Epidermal melanocyte (primary cell): Measurements from ENCODE around the gene IQSEC1.

Source experiments
- DNase-seq: peaks from one replicate; pipeline ENCODE4 v3.0.0; 2011; ENCODE audit warnings: low spot score; ENCODE audit not compliant: insufficient read length

Gene IQSEC1

DNA sequence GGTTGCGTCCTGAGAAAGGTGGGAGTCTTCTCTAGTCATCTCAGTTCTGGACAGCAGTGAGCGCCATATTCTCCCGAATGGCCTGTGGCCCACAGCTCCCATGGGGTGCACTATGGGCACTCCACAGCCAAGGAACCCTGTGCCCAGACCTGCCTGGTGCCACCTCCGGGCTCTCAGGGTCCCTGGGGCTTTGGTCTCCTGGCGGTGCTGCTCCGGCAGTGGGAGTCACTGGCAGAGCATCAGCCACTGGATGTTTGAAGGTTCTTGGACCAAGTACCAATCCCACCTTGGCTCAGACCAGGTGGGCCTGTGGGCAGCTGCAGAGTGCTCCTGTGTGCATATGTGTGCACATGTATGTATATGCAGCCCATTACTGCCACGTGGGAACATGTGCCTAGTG, 163.5 kb downstream of the IQSEC1 start:
- no peak for DNase-seq

GRCh38 chr3:12908859-12909258, 164.4 kb downstream of the IQSEC1 start:
- no peak for DNase-seq

DNA sequence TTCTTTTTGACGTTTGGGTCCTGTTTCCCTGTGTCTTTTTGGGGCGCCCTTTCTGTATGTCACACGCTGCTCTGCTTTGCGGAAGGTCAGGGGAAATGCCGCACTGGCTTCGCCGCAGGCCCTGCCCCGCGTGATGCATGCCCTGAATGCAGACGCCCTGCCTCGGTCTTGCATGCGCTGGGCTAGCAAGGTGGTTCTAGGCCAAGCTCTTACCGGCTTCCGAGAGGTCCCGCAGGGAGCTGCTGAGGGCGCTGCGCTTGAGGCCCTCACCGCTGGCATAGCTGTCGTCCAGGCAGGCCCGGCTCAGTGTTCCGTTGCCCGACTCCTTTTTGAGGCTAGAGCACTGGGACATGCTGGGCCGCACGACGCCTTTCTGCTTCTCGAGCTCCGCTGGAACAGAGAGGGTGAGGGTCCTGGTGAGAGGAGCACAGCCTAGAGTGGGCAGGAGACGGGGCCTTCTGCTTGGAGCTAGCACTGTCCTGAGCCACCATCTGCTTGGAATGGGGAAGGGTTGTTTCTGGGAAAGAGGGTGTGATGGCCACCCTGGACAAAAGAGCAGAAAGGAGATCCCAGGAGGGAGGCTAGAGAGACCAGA, 165.0 kb downstream of the IQSEC1 start:
- no peak for DNase-seq

DNA sequence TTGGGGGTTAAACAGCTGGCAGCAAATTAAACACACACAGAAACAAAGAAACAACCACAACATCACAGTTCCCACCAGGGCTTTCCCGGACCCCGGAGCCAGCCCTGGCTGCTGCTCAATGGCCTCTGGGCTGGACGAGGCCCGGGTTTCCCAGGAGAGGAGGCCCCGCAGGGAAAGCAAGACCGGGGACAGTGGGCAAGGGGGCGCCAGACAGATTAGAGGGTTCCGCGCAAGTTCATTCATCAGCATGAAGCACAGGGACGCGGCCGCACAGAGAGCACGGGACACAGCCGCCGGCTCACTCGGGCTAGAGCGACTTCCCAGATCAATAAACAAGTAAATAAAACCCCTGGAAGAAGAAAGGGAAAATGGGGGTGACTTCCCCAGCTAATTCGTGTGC, 165.5 kb downstream of the IQSEC1 start:
- DNase-seq: no peak

DNA sequence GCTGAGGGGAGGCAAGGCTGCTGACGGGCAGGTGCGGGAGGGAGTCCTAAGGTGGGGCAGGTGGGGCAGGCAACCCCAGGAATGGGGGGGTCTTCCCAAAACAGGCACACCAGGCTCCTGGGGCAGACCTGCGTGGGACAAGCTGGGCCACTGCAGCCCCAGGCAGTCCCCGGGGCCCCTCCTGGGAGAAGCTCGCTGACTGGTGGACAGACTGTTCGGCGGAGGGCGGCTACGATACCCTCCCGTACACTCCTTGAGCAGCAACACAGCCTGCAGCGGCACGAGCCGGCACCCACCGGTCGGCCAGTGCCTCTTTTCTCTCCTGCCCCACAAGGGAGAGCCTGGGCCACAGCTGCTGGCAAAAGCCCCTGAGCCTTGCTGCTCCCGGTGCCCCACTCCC, 165.9 kb downstream of the IQSEC1 start:
- DNase-seq: no peak

GRCh38 chr3:12906916-12907290, 166.3 kb downstream of the IQSEC1 start:
- DNase-seq: no peak

- no peak for DNase-seq
These were observed 166.9 kb downstream of the IQSEC1 start for GRCh38 chr3:12906141-12906915.

- DNase-seq: no peak
These were observed 167.7 kb downstream of the IQSEC1 start for GRCh38 chr3:12905316-12906071.

DNA sequence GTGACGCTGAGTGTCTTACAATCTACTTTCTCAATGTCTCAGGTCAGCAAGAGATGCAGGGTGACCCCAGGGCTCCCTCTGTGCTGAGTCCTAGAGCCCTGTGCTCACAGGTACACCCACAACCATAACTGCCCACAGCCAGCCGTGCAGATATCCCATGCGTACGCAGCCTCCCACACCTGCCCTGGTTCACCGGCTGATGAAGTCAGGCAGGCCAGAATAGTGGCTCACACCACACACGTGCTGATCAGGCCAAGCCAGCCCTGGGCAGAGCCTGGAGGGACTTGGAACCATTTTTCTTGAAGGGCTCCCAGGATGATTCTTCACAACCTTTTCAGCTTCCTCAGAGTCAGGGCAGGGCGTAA, 168.3 kb downstream of the IQSEC1 start:
- DNase-seq: no peak

- no peak for DNase-seq
These were observed 169.3 kb downstream of the IQSEC1 start for GRCh38 chr3:12903881-12904280.

- DNase-seq: no peak
These were observed 170.0 kb downstream of the IQSEC1 start for GRCh38 chr3:12903000-12903800.

- DNase-seq: no peak
These were observed 170.8 kb downstream of the IQSEC1 start for GRCh38 chr3:12902181-12902999.

GRCh38 chr3:12901623-12902045, 171.6 kb downstream of the IQSEC1 start:
- no peak for DNase-seq

- no peak for DNase-seq
These were observed 172.3 kb downstream of the IQSEC1 start for GRCh38 chr3:12900885-12901411.

DNA sequence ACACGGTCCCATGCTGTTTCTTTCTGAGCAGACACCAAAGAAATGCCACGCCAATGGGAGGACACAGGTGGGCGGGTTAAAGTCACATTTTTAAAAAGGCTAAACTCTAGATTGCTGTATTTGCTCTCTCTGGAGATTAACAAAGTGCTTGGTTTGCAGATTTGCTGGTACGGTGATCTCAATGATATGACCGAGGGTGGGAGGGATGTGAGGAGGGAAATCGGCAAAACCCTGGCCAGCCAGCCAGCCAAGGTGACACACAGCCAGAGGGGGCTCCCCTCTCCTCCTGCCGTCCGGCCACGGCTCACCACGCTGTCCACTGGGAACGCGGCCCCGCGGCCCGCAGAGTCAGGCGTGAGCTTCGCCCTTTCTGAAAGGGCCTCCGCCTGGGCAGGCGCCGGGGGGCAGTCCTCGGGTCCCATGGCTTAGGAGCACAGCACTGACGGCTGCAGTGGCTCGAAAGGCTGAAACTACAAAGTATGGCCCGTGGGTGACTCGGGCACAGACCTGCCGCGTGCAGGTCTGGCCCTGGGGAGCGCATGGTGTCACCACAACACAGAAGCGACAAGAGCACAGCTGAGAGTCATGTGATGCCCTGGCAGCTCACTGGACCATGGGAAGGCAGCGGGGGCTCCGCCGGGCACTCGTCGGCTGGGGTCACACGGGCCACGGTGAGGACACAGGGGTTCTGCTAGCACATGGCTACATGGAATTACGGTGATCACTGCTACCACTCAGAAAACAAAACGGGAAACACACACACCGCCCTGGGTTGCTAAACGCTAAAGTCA, 174.1 kb downstream of the IQSEC1 start:
- DNase-seq: no peak

DNA sequence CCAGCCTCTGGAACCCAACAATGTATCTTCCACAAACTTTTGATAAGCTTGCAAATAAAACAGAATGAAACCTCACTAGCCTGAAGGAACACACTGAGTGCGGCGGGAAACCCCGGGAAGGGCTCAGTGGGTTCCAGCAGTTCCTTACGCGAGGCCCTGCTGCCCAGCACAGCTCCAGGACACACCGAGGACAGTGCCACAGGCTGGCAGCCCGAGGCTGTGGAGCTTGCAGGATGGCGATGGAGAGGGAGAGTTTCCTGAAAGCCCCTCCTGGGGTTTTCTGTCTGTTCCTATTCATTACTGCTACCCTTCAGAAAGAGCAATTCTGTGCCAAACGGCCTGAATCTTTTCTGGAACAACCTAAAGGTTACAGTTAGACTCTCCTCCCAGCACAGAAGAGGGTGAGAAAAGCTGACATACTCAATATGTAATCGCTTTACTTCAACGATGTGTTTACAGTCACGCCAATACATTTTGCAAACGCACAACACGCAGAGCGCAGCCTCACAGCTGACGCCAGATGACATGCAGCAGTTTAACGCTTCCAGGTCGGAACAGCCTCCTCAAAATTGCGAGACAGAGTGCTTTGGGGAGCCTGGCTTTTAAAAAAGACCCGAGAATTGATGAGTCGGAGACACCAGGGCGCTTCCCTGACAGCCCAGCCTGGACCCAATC, 174.8 kb downstream of the IQSEC1 start:
- no peak for DNase-seq

- DNase-seq: no peak
These were observed 175.6 kb downstream of the IQSEC1 start for GRCh38 chr3:12897381-12898289.
